Breast epithelium (tissue), 4 donors: ENCODE results near the gene KLHL7. TPM values are rescaled to one million over a fixed set of nuclear protein-coding genes. Genes with fewer than 3 reads are reported as not detected.

Experiments
- DNase-seq, 2 donors: peaks; one replicate each; pipeline ENCODE4 v3.0.0-alpha.2; 2019; ENCODE audit warnings: low spot score in 2 of 2
- H3K27ac ChIP-seq, 2 donors: fragments of 200-600 bp; sonication (generic) in 1 of 2; one replicate each; pipeline ENCODE4 v1.5.1; 2016 to 2019; ENCODE audit warnings: mild to moderate bottlenecking in 1 of 2
- H3K27me3 ChIP-seq, 2 donors: fragments of 200-600 bp; sonication (generic) in 1 of 2; one replicate each; pipeline versions ENCODE4 v1.5.1 to v1.6.0; 2017 to 2019; ENCODE audit warnings: control low read depth in 1 of 2, mild to moderate bottlenecking in 1 of 2
- H3K36me3 ChIP-seq: fragments of 200-600 bp; one replicate; pipeline ENCODE4 v1.5.1; 2019
- H3K4me1 ChIP-seq, 2 donors: fragments of 200-600 bp; sonication (generic); one replicate each; pipeline ENCODE4 v1.5.1; 2016 to 2019; ENCODE audit warnings: control low read depth in 1 of 2
- H3K4me3 ChIP-seq, 3 donors: fragments of 200-600 bp; sonication (generic); 1 replicate in 2 of 3; 2 replicates in 1 of 3; pipeline ENCODE4 v1.5.1; 2016 to 2019; ENCODE audit warnings: mild to moderate bottlenecking in 3 of 3, moderate library complexity in 2 of 3
- H3K9me3 ChIP-seq, 2 donors: fragments of 200-600 bp; sonication (generic) in 1 of 2; one replicate each; pipeline ENCODE4 v1.5.1; 2016 to 2019; ENCODE audit warnings: control low read depth in 1 of 2
- POLR2A ChIP-seq: fragments of 450-650 bp; IDR thresholded peaks from one replicate; pipeline ENCODE4 v1.6.1; 2016; ENCODE audit warnings: antibody characterized with exemption, mild to moderate bottlenecking, moderate library complexity
- POLR2AphosphoS5 ChIP-seq, 3 donors: sonication (generic); formaldehyde crosslinking; IDR thresholded peaks; one replicate each; pipeline ENCODE4 v1.6.1; 2017; ENCODE audit warnings: antibody characterized with exemption in 3 of 3
- intact Hi-C: fragments of 100-400 bp; cut with DNase I; formaldehyde crosslinking; loops from one replicate; pipeline ENCODE4 v1.15.1; 2023; ENCODE audit warnings: low total_unique reads
- total RNA-seq, 3 donors: library from RNA; depleted of rRNA; stranded (reverse); fragments of >200 nt; gene quantifications; one replicate each; pipeline ENCODE4 v1.1.0, GENCODE V29; 2016
- TF ChIP-seq, protein P1 (sequence below), 3 donors: fragments of 450-650 bp; IDR thresholded peaks; one replicate each; pipeline ENCODE4 v1.5.1; 2016 to 2017; ENCODE audit warnings: antibody characterized with exemption in 3 of 3, mild to moderate bottlenecking in 3 of 3, moderate library complexity in 3 of 3

Gene KLHL7
- total RNA-seq, 3 donors from 2014 or later = 28.5 to 39.2 (median 29.0) TPM

DNA sequence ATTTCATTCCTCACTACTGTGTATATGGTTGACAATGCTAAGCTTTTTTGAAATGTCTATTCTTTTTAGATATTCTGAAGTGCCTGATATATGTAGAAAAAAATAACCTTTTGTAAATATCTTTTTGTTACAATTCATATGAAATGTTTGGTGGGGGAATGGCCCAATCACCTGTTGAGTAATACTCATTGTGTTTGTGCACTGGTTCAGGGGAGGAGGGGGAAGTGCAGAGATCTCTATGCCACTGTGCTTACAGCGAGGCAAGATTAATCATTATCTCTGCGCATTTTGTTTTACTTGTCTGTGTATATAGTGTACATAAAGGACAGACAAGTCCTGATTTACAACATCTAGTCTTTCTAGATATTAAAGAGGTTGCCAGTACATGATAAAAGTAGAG, 101.4 kb downstream of the KLHL7 start:
- Histone ChIP-seq H3K4me1 (no peaks in the 10 kb centered on the region), H3K27ac (no peak overlapping the region), H3K9me3 (no peaks in the 10 kb centered on the region), H3K4me3 (no peak overlapping the region), H3K36me3 (no peaks in the 10 kb centered on the region), H3K27me3 (no peaks in the 10 kb centered on the region)
- no peak for DNase-seq
- TF ChIP-seq, protein P1, sequence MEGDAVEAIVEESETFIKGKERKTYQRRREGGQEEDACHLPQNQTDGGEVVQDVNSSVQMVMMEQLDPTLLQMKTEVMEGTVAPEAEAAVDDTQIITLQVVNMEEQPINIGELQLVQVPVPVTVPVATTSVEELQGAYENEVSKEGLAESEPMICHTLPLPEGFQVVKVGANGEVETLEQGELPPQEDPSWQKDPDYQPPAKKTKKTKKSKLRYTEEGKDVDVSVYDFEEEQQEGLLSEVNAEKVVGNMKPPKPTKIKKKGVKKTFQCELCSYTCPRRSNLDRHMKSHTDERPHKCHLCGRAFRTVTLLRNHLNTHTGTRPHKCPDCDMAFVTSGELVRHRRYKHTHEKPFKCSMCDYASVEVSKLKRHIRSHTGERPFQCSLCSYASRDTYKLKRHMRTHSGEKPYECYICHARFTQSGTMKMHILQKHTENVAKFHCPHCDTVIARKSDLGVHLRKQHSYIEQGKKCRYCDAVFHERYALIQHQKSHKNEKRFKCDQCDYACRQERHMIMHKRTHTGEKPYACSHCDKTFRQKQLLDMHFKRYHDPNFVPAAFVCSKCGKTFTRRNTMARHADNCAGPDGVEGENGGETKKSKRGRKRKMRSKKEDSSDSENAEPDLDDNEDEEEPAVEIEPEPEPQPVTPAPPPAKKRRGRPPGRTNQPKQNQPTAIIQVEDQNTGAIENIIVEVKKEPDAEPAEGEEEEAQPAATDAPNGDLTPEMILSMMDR (IDR thresholded peaks at IDR 0.05) = no peak
- no peak for TF ChIP-seq POLR2A
- intact Hi-C loops = no loop called here

DNA sequence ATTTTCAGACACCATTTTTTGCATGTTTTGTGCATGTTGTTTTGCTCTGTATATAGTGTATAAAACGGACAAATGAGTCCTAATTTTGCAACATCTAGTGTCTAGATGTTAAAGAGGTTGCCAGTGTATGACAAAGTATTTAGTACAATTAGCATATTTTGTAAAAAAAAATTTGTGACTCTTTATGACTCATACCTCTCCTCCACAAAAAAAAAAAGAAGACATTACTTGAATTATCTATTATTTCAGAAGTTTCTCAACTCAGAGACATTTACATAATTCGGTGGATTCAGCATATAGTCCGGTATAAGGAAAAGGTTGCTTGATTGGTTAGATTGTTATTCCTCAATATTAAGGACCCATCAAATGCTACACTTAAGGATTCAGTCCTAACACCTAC, 102.3 kb downstream of the KLHL7 start:
- no peaks in the 10 kb centered on the region for H3K9me3 ChIP-seq
- no peak for TF ChIP-seq POLR2A
- TF ChIP-seq, protein P1 (IDR thresholded peaks at IDR 0.05) = no peak
- no peak for TF ChIP-seq POLR2AphosphoS5 (IDR thresholded peaks at IDR 0.05)
- intact Hi-C loops = no loop called here
- no peak for DNase-seq
- H3K27me3 ChIP-seq = no peaks in the 10 kb centered on the region
- H3K27ac ChIP-seq = no peak overlapping the region
- H3K36me3 ChIP-seq = no peaks in the 10 kb centered on the region
- H3K4me1 ChIP-seq = no peaks in the 10 kb centered on the region
- no peak overlapping the region for H3K4me3 ChIP-seq

DNA sequence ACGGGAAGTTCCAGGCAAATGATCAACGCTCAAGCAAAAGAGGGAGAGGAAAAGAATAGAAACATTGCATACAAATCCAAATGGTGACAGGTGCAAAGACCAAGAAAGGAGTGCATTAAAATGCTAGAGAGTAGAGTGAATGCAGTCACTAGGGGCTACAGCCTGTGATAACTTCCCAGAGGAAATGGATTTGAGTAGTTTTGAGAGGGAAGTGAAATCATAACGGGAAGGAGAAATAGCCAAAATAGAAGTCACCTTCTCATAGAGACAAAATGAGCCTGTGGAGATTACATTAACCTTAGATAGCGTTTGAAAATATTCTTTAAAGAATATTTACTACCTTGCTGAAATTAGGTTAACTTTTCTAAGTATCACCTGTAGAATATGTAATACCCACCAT, 102.7 kb downstream of the KLHL7 start:
- no peak for DNase-seq
- H3K27me3 ChIP-seq = no peaks in the 10 kb centered on the region
- TF ChIP-seq, protein P1 (IDR thresholded peaks at IDR 0.05) = no peak
- TF ChIP-seq POLR2A (no peak), POLR2AphosphoS5 (IDR thresholded peaks at IDR 0.05) (no peak)
- H3K27ac ChIP-seq = no peak overlapping the region
- no peaks in the 10 kb centered on the region for H3K4me1 ChIP-seq
- intact Hi-C loops = no loop called here
- no peak overlapping the region for H3K4me3 ChIP-seq
- H3K9me3 ChIP-seq = no peaks in the 10 kb centered on the region
- no peaks in the 10 kb centered on the region for H3K36me3 ChIP-seq

DNA sequence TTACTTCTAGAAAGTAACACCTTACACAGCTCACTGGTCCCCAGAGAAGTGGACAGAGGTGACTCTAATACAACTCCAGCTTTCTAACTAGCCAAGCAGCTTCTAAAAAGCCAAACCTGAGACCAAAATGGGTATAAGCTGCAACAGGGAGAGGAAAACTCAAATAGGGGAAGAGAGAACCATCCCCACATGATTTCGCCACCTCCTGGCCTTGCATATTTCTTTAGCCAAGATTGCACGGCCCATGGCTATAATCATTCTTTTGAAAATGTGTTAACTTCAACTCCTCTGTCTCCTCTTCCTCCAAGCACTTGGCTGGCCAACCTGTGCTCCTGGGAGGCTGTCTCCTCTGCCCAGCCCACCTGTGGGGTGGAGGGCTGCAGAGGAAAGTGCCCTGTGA, 104.9 kb downstream of the KLHL7 start:
- Histone ChIP-seq H3K9me3 (no peaks in the 10 kb centered on the region), H3K27ac (no peak overlapping the region), H3K4me1 (no peaks in the 10 kb centered on the region), H3K36me3 (no peaks in the 10 kb centered on the region), H3K27me3 (no peaks in the 10 kb centered on the region), H3K4me3 (no peak overlapping the region)
- intact Hi-C loops = no loop called here
- TF ChIP-seq POLR2A = no peak
- TF ChIP-seq POLR2AphosphoS5 (IDR thresholded peaks at IDR 0.05) = no peak
- TF ChIP-seq, protein P1 (IDR thresholded peaks at IDR 0.05) = no peak
- DNase-seq = no peak

DNA sequence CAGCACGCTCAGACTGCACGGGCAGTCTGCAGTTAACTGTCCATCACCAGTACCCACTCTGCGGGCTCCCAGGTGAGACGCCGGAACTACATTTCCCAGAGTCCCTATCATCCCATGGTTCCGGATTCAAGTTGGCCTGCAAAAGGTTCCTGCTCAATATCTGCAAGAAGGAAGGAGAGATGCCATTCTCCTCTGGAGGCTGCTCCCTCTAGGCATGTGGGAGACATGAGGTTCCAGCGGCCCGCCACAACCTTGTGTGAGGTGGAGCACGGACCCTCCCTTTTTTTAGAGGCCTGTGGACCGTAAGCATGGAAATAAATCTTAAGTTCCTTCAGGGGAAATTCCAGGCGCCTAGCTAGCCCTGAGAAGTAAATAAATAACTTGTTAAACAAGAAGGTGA, 106.0 kb downstream of the KLHL7 start:
- Histone ChIP-seq H3K4me3 (no peak overlapping the region), H3K9me3 (no peaks in the 10 kb centered on the region), H3K27ac (no peak overlapping the region), H3K36me3 (no peaks in the 10 kb centered on the region), H3K27me3 (no peaks in the 10 kb centered on the region), H3K4me1 (no peaks in the 10 kb centered on the region)
- no peak for DNase-seq
- intact Hi-C loops = no loop called here
- no peak for TF ChIP-seq POLR2A

DNA sequence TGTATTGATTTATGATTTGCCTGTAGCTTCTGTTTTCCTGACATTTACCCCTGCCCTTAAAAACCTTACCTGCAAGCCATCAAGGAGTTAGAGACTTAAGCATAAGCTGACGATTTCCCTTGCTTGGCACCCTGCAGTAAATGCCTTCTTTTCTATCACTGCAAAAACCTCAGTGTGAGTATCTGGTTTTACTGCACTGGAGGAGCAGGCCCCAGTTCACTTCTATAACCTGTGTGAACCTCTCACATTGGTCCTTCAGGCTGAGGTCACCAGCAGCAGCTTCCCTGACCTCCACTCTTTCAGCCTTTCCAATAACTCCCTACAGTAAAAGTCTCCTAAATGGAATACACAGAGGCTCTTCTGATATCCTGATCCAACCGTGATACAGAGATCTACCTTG, 106.8 kb downstream of the KLHL7 start:
- Histone ChIP-seq H3K9me3 (no peaks in the 10 kb centered on the region), H3K36me3 (no peaks in the 10 kb centered on the region), H3K27me3 (no peaks in the 10 kb centered on the region), H3K4me3 (no peak overlapping the region), H3K27ac (no peak overlapping the region), H3K4me1 (no peaks in the 10 kb centered on the region)
- TF ChIP-seq, protein P1 (IDR thresholded peaks at IDR 0.05) = no peak
- TF ChIP-seq POLR2A (no peak), POLR2AphosphoS5 (IDR thresholded peaks at IDR 0.05) (no peak)
- intact Hi-C loops = no loop called here
- DNase-seq = no peak
